Adrenal gland (tissue), 19 donors: ENCODE measurements around the gene P2RX2. TPM values are rescaled to one million over a fixed set of nuclear protein-coding genes. Genes with fewer than 3 reads are reported as not detected.

ENCODE experiments used
- DNase-seq, 7 donors: peaks; one replicate each; pipeline ENCODE4 v3.0.0-alpha.2; 2019 to 2020
- H3K27ac ChIP-seq, 5 donors: fragments of 200-600 bp; sonication (generic) in 4 of 5; 1 replicate in 3 of 5; 2 replicates in 2 of 5; pipeline versions ENCODE4 v1.5.1 to v1.8.0; 2016 to 2020; ENCODE audit warnings: mild to moderate bottlenecking in 1 of 5
- H3K27me3 ChIP-seq: fragments of 200-600 bp; 2 replicates; pipeline ENCODE4 v1.8.0; 2021
- H3K36me3 ChIP-seq, 2 donors: fragments of 200-600 bp; replicated peaks in 1 of 2; 1 replicate in 1 of 2; 2 replicates in 1 of 2; pipeline versions ENCODE4 v1.5.1 to v1.8.0; 2018 to 2022
- H3K4me1 ChIP-seq, 2 donors: fragments of 200-600 bp; replicated peaks in 1 of 2; 1 replicate in 1 of 2; 2 replicates in 1 of 2; pipeline versions ENCODE4 v1.5.1 to v1.8.0; 2018 to 2021
- H3K4me3 ChIP-seq, 4 donors: fragments of 200-600 bp; sonication (generic) in 3 of 4; one replicate each; pipeline ENCODE4 v1.5.1; 2016 to 2018
- H3K9me3 ChIP-seq, 3 donors: fragments of 200-600 bp; sonication (generic) in 1 of 3; replicated peaks in 1 of 3; 1 replicate in 2 of 3; 2 replicates in 1 of 3; pipeline versions ENCODE4 v1.5.1 to v1.8.0; 2016 to 2021
- POLR2A ChIP-seq, 2 donors: fragments of 450-650 bp; IDR thresholded peaks; one replicate each; pipeline ENCODE4 v1.6.1; 2017; ENCODE audit warnings: antibody characterized with exemption in 2 of 2, mild to moderate bottlenecking in 2 of 2, moderate library complexity in 1 of 2
- WGBS, 4 donors: extraction: QIAGEN DNeasy Blood & Tissue Kit in 2 of 4; methylation state at CpG; one replicate each; pipeline versions ENCODE4 v1.1.5 to v1.1.7; 2013 to 2017; 5-methylcytosine and 5-hydroxymethylcytosine counted together
- intact Hi-C, 2 donors: fragments of 100-400 bp; cut with DNase I; formaldehyde crosslinking; loops; one replicate each; pipeline versions ENCODE4 v1.14.1 to v1.15.0; 2022 to 2023
- long read RNA-seq, 10 donors: library from polyadenylated mRNA in 3 of 10; unstranded in 2 of 10; stranded (forward) in 1 of 10; transcript quantifications; one replicate each; pipeline ENCODE4 v2.0.0 and lab custom pipeline, GENCODE V29; 2021 to 2026
- polyA plus RNA-seq, 3 donors: library from polyadenylated mRNA; stranded (reverse); fragments of 200-250 nt in 2 of 3; fragments of 350-450 nt in 1 of 3; fragmentation: Illumina TruSeq in 1 of 3; extraction: RNeasy Lipid Tissue Mini Kit (QIAGEN cat#74804) in 1 of 3; gene quantifications; one replicate each; pipeline ENCODE4 v1.2.3, GENCODE V29; 2013 to 2014
- total RNA-seq, 9 donors: library from RNA; depleted of rRNA in 4 of 9; stranded (reverse); fragments of >200 nt in 4 of 9; fragments of 120-200 nt in 1 of 9; fragmentation: NEBNext Ultra II Directional in 1 of 9; extraction: Animal tissue kit (Norgen Biotek cat#: 25700) in 1 of 9; gene quantifications; one replicate each; pipeline versions ENCODE4 v1.1.0 to v1.2.4, GENCODE V29; 2013 to 2023
- TF ChIP-seq, protein P1 (sequence below), 6 experiments: fragments of 450-650 bp in 4 of 6; fragments of 200-600 bp in 2 of 6; sonication (generic) in 1 of 6; IDR thresholded peaks; 1 replicate in 5 of 6; 2 replicates in 1 of 6; pipeline versions ENCODE4 v1.5.1 to v1.8.0; 2016 to 2021; ENCODE audit warnings: antibody characterized with exemption in 6 of 6, mild to moderate bottlenecking in 2 of 6, moderate library complexity in 1 of 6
- donor health status: healthy with polysubstance abuse.
- donor health status: Bipolar disorder and iron deficiency.
- donor health status: DM: yes; HTN: yes; CAD: no.
- donor health status: DM: no; HTN: no; CAD: no.
- donor health status: DM: no; HTN: no; CAD: no.
- donor health status: DM: yes; HTN: yes; CAD: no.

The P2RX2 gene
- total RNA-seq, result under 1 TPM in 1 of 9 donors, not detected in 8; 0.11 TPM
- polyA plus RNA-seq, result 1 to 10 TPM in 1 of 3 donors, under 1 TPM in 1, not detected in 1; 0.44 to 1.9 TPM
- long read RNA-seq, donor 1, result 0 reads
- long read RNA-seq, donor 2, result 0 reads
- long read RNA-seq, donor 3, result 0 reads
- long read RNA-seq, donor 4, result 0 reads
- long read RNA-seq, donor 5, result 0 reads
- long read RNA-seq, donor 6, result 0 reads
- long read RNA-seq, donor 7, result 0 reads
- long read RNA-seq, donor 8, result 0 reads
- long read RNA-seq, donor 9, result 0 reads
- long read RNA-seq, donor 10, result 0 reads

DNA sequence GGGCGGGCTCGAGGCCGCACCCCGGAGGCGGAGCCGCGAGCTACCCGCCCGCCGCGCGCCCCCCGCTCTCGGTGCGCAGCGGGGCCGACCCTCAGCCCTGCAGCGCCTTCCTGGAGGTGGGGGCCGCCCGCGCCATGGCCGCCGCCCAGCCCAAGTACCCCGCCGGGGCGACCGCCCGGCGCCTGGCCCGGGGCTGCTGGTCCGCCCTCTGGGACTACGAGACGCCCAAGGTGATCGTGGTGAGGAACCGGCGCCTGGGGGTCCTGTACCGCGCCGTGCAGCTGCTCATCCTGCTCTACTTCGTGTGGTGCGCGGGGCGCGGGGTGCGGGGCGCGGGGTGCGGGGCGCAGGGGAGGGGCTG is at the start of gene P2RX2:
Gene P2RX2, plus strand, starts transcription at position 94 of the 361 bp plus-strand sequence. Its CDS starts 41 bp downstream, at position 135.
- Histone ChIP-seq H3K36me3 (no peaks in the 10 kb centered on the region), H3K27me3 (peaks cover 46% of the 10 kb centered on the region), H3K27ac (no peak within 1 kb of the TSS), H3K4me3 (no peak within 1 kb of the TSS), H3K4me1 (peaks cover 0 to 8% of the 10 kb centered on the region in 2 donors), H3K9me3 (no peaks in the 10 kb centered on the region)
- 4 to 9% methylated on average over 19 to 49 of the region's 49 CpGs; no CpG with 5 or more reads in 2 of the 4 donors for WGBS, 4 donors
- intact Hi-C loops, result loop anchor here (10.0 kb wide), 2 partner anchors 204 to 464 kb away; no protein-coding TSS in a partner anchor
- TF ChIP-seq, protein P1, sequence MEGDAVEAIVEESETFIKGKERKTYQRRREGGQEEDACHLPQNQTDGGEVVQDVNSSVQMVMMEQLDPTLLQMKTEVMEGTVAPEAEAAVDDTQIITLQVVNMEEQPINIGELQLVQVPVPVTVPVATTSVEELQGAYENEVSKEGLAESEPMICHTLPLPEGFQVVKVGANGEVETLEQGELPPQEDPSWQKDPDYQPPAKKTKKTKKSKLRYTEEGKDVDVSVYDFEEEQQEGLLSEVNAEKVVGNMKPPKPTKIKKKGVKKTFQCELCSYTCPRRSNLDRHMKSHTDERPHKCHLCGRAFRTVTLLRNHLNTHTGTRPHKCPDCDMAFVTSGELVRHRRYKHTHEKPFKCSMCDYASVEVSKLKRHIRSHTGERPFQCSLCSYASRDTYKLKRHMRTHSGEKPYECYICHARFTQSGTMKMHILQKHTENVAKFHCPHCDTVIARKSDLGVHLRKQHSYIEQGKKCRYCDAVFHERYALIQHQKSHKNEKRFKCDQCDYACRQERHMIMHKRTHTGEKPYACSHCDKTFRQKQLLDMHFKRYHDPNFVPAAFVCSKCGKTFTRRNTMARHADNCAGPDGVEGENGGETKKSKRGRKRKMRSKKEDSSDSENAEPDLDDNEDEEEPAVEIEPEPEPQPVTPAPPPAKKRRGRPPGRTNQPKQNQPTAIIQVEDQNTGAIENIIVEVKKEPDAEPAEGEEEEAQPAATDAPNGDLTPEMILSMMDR (IDR thresholded peaks at IDR 0.05), result no peak
- TF ChIP-seq POLR2A (IDR thresholded peaks at IDR 0.05), result no peak
- no peak for DNase-seq

DNA sequence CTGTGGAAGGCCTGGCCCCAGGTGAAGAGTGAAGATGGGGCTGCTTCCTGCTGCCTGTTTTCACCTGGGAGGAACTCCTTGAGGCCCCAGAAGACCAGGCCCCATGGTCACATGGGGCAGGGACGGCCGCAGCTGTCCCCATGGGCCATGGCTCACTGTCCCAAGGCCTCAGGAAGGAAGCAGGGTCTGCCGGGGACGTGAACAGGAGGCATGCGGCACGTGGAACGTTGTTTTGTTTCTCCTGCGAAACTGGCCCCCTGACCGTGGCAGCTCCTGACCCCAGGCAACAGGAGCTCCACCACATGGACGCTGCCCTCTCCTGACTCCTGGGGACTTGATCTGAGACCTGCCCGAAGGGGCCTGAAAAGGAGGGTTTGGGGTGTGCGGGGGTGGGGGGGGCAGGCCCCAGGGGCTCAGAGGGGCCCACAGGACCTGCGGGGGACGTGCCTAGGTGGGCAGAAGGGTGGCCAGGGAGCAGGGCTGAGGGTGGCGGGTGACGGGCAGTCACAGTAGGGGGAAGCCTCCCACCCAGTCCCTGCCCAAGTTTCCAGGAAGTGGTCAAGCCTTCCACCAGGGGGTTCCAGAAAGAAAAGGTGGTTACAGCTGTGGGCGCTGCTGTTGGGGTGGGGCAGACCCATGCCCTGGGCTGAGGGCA is 49.6 kb upstream of the P2RX2 start:
- H3K4me1 ChIP-seq, result no peaks in the 10 kb centered on the region
- 90 to 96% (median 91%) methylated on average over 11 to 17 of the region's 17 CpGs for WGBS, 4 donors
- no peak for TF ChIP-seq POLR2A (IDR thresholded peaks at IDR 0.05)
- TF ChIP-seq, protein P1 (IDR thresholded peaks at IDR 0.05), result no peak
- no peak overlapping the region for H3K4me3 ChIP-seq
- intact Hi-C loops, result no loop called here
- H3K27ac ChIP-seq, result no peak overlapping the region
- H3K36me3 ChIP-seq, result peaks cover 0 to 1% of the 10 kb centered on the region in 2 donors
- DNase-seq, result no peak
- H3K27me3 ChIP-seq, result no peaks in the 10 kb centered on the region
- H3K9me3 ChIP-seq, result no peaks in the 10 kb centered on the region

DNA sequence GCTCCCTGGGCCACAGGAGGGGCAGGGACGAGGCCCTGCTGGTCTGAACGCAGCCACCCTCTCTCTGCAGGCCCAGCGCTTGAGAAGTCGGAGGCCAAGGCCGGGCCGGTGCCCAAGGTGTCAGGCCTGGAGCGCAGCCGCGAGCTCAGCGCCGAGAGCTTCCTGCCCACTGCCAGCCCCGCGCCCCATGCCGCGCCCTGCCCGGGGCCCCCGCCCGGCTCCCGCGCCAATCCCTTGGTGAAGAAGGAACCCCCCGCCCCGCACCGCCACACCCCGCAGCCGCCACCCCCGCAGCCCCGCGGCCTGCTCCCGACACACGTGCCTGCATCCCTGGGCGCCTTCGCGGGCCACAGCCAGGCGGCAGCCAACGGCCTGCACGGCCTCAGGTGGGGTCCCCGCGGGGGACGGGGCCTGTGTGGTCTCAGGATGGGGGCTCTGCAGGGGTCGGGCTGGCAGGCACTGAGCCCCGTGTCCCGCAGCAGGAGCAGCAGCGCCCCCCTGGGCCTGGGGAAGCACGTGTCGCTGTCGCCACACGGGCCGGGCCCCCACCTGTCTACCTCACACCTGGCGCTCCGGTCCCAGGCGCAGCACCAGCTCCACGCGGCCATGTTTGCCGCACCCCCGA is 48.6 kb upstream of the P2RX2 start:
- no peak for TF ChIP-seq POLR2A (IDR thresholded peaks at IDR 0.05)
- TF ChIP-seq, protein P1 (IDR thresholded peaks at IDR 0.05), result no peak
- no peak overlapping the region for H3K4me3 ChIP-seq
- no peaks in the 10 kb centered on the region for H3K4me1 ChIP-seq
- intact Hi-C loops, result no loop called here
- H3K9me3 ChIP-seq, result no peaks in the 10 kb centered on the region
- no peak overlapping the region for H3K27ac ChIP-seq
- DNase-seq, result no peak
- H3K27me3 ChIP-seq, result no peaks in the 10 kb centered on the region
- 93 to 96% (median 94%) methylated on average over 16 to 55 of the region's 55 CpGs; no CpG with 5 or more reads in 1 of the 4 donors for WGBS, 4 donors
- peaks cover 0 to 11% of the 10 kb centered on the region in 2 donors for H3K36me3 ChIP-seq

DNA sequence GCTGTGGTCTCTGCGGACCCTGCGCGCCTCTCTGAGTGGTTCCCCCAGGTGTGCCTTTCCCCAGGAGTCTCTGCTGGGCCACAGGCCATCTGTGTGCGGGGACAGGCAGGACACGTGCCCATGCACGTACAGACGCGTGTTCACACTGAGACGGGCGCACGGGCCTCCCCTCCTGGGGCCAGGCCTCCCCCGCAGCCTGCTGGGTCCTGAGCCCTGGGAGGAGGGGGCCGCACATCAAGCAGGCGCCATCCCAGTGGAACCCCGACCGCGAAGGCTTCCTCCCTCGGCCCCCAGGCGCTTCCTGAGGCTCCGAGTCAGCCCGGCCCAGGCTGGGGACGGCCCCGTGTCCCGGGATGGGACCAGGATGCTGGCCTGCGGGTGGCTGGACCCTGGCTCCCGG is 47.9 kb upstream of the P2RX2 start:
- Histone ChIP-seq H3K27me3 (no peaks in the 10 kb centered on the region), H3K9me3 (no peaks in the 10 kb centered on the region), H3K4me3 (no peak overlapping the region), H3K4me1 (no peaks in the 10 kb centered on the region), H3K36me3 (peaks cover 0 to 11% of the 10 kb centered on the region in 2 donors), H3K27ac (no peak overlapping the region)
- DNase-seq, result no peak
- 90 to 99% (median 95%) methylated on average over 2 to 26 of the region's 26 CpGs for WGBS, 4 donors
- no peak for TF ChIP-seq POLR2A (IDR thresholded peaks at IDR 0.05)
- TF ChIP-seq, protein P1 (IDR thresholded peaks at IDR 0.05), result no peak
- intact Hi-C loops, result no loop called here
